HCT116 (cell line): ENCODE measurements around the gene TTC9B.
"Not testable (repeated sequence)": the region's sequence is repeated elsewhere in the genome, so short reads cannot be mapped to it uniquely, and the experiment has no call there.

Experiments
- ELF1 ChIP-seq: IDR thresholded peaks from 2 replicates; pipeline ENCODE4 v1.6.1; 2012; ENCODE audit warnings: low read depth, borderline replicate concordance
- POLR2A ChIP-seq: IDR thresholded peaks from 2 replicates; pipeline ENCODE4 v1.7.0; 2011; ENCODE audit warnings: borderline replicate concordance; ENCODE audit not compliant: insufficient read depth, insufficient read length; ENCODE audit errors: extremely low read depth
- POLR2AphosphoS5 ChIP-seq: IDR thresholded peaks from 2 replicates; pipeline ENCODE4 v1.6.1; 2011; ENCODE audit warnings: mild to moderate bottlenecking, low read depth, low read length, moderate library complexity
- SIN3A ChIP-seq: IDR thresholded peaks from 2 replicates; pipeline ENCODE4 v1.6.1; 2012; ENCODE audit warnings: low read depth
- SP1 ChIP-seq: IDR thresholded peaks from 2 replicates; pipeline ENCODE4 v1.6.1; 2012; ENCODE audit warnings: low read depth
- TCF7L2 ChIP-seq: IDR thresholded peaks from 2 replicates; pipeline ENCODE4 v1.7.0; 2011; ENCODE audit warnings: borderline replicate concordance, inconsistent platforms; ENCODE audit not compliant: insufficient read depth, insufficient read length; ENCODE audit errors: extremely low read depth
- TF ChIP-seq, protein P1 (sequence below), 3 experiments: fragments of 200-600 bp in 1 of 3; sonication (generic) in 1 of 3; IDR thresholded peaks in 2 of 3; conservative IDR thresholded peaks in 1 of 3; 2 replicates each; pipeline ENCODE4 v1.5.1; 2012 to 2017; ENCODE audit warnings: low read depth in 2 of 3, low read length in 2 of 3, antibody characterized with exemption in 1 of 3, borderline replicate concordance in 1 of 3, control low read depth in 1 of 3, mild to moderate bottlenecking in 1 of 3, mixed read lengths in 1 of 3, mixed run types in 1 of 3, moderate library complexity in 1 of 3; ENCODE audit not compliant: insufficient read depth in 1 of 3
- TF ChIP-seq, protein P2 (sequence below): IDR thresholded peaks from 2 replicates; pipeline ENCODE4 v1.6.1; 2012; ENCODE audit warnings: low read depth

DNA sequence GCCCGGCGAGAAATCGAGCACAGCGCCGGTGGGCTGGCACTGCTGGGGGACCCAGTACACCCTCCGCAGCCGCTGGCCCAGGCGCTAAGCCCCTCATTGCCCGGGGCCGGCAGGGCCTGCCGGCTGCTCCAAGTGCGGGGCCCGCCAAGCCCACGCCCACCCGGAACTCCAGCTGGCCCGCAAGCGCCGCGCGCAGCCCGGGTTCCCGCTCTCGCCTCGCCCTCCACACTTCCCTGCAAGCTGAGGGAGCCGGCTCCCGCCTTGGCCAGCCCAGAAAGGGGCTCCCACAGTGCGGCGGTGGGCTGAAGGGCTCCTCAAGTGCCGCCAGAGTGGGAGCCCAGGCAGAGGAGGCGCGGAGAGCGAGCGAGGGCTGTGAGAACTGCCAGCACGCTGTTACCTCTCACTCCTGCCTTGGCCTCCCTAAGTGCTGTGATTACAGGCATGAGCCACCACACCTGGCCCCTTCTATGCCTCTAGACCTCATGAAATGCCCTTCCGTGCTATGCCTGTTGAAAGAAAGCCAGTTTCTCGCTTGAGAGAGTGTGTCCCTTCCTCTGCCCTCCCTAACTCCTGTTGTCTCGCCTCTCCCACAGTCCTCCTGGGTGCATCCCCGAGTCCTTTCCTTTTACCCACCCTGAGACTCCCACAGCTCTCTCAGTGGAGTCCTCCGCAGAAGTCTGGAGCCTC is 47.7 kb downstream of the TTC9B start:
- TF ChIP-seq, protein P1, sequence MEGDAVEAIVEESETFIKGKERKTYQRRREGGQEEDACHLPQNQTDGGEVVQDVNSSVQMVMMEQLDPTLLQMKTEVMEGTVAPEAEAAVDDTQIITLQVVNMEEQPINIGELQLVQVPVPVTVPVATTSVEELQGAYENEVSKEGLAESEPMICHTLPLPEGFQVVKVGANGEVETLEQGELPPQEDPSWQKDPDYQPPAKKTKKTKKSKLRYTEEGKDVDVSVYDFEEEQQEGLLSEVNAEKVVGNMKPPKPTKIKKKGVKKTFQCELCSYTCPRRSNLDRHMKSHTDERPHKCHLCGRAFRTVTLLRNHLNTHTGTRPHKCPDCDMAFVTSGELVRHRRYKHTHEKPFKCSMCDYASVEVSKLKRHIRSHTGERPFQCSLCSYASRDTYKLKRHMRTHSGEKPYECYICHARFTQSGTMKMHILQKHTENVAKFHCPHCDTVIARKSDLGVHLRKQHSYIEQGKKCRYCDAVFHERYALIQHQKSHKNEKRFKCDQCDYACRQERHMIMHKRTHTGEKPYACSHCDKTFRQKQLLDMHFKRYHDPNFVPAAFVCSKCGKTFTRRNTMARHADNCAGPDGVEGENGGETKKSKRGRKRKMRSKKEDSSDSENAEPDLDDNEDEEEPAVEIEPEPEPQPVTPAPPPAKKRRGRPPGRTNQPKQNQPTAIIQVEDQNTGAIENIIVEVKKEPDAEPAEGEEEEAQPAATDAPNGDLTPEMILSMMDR (IDR thresholded peaks at IDR 0.05 in 2 of 3, conservative IDR thresholded peaks at IDR 0.05 in 1 of 3; ENCODE audit: borderline replicate concordance in 1 of 3, insufficient read depth in 1 of 3, low read depth in 2 of 3, low read length in 2 of 3) = not testable (repeated sequence)
- TF ChIP-seq SIN3A, ELF1, POLR2A, SP1, POLR2AphosphoS5, TCF7L2: not testable (repeated sequence)
- TF ChIP-seq, protein P2, sequence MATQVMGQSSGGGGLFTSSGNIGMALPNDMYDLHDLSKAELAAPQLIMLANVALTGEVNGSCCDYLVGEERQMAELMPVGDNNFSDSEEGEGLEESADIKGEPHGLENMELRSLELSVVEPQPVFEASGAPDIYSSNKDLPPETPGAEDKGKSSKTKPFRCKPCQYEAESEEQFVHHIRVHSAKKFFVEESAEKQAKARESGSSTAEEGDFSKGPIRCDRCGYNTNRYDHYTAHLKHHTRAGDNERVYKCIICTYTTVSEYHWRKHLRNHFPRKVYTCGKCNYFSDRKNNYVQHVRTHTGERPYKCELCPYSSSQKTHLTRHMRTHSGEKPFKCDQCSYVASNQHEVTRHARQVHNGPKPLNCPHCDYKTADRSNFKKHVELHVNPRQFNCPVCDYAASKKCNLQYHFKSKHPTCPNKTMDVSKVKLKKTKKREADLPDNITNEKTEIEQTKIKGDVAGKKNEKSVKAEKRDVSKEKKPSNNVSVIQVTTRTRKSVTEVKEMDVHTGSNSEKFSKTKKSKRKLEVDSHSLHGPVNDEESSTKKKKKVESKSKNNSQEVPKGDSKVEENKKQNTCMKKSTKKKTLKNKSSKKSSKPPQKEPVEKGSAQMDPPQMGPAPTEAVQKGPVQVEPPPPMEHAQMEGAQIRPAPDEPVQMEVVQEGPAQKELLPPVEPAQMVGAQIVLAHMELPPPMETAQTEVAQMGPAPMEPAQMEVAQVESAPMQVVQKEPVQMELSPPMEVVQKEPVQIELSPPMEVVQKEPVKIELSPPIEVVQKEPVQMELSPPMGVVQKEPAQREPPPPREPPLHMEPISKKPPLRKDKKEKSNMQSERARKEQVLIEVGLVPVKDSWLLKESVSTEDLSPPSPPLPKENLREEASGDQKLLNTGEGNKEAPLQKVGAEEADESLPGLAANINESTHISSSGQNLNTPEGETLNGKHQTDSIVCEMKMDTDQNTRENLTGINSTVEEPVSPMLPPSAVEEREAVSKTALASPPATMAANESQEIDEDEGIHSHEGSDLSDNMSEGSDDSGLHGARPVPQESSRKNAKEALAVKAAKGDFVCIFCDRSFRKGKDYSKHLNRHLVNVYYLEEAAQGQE = not testable (repeated sequence)
